NB4 (cell line): ENCODE measurements around the gene UFD1.

Experiments
- MYC ChIP-seq: IDR thresholded peaks from 2 replicates; pipeline ENCODE4 v1.6.1; 2011; ENCODE audit warnings: low read depth, low read length
- POLR2A ChIP-seq: IDR thresholded peaks from 2 replicates; pipeline ENCODE4 v1.6.1; 2011; ENCODE audit warnings: mild to moderate bottlenecking; ENCODE audit not compliant: insufficient read length; ENCODE audit errors: extremely low read depth
- TF ChIP-seq, protein P1 (sequence below): IDR thresholded peaks from one replicate; pipeline ENCODE4 v1.5.1; 2012; ENCODE audit warnings: low read depth, low read length
- TF ChIP-seq, protein P2 (sequence below): IDR thresholded peaks from 2 replicates; pipeline ENCODE4 v1.6.1; 2011; ENCODE audit warnings: low read depth, low read length

DNA sequence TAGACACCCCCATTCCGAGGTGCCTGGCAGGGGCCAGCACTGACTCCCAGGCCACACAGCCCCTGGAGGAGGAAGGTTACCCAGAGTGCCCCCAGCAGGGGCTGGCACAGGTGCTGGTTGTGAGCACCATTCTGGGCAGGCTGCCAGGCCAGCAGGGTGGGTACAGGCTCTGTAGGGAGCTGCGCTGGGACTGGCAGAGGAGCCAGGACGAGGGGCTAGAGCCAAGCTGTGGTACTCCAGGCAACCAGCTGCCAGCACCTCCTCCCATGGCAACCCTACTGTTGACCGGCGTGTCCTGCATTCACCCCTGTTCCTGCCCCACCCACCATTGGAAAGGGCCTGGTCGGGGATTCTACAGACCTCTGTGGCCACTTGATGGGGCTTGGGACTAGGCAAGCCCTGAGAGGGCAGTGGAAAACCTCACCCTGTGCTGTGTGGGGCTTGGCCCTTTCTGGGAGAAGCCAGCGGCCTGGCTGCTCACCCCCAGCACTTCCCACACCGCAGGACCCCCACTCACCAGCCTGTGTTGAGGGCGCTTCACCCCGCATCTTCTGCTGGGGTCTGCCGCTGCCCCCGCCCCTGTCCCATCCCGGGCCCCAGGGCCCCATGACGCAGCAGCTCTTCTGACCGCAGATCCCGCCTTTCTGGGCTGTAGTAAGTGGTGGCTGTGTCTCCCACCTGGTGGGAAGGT is 43.3 kb upstream of the UFD1 start:
- TF ChIP-seq, protein P1, sequence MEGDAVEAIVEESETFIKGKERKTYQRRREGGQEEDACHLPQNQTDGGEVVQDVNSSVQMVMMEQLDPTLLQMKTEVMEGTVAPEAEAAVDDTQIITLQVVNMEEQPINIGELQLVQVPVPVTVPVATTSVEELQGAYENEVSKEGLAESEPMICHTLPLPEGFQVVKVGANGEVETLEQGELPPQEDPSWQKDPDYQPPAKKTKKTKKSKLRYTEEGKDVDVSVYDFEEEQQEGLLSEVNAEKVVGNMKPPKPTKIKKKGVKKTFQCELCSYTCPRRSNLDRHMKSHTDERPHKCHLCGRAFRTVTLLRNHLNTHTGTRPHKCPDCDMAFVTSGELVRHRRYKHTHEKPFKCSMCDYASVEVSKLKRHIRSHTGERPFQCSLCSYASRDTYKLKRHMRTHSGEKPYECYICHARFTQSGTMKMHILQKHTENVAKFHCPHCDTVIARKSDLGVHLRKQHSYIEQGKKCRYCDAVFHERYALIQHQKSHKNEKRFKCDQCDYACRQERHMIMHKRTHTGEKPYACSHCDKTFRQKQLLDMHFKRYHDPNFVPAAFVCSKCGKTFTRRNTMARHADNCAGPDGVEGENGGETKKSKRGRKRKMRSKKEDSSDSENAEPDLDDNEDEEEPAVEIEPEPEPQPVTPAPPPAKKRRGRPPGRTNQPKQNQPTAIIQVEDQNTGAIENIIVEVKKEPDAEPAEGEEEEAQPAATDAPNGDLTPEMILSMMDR: no peak
- TF ChIP-seq POLR2A (no peak), MYC (no peak)
- TF ChIP-seq, protein P2, sequence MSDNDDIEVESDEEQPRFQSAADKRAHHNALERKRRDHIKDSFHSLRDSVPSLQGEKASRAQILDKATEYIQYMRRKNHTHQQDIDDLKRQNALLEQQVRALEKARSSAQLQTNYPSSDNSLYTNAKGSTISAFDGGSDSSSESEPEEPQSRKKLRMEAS: no peak
